C4-2B (cell line): Measurements from ENCODE around the gene GALNT16.

Experiments
- ZFX ChIP-seq: fragments of 450-650 bp; IDR thresholded peaks from 2 replicates; pipeline ENCODE4 v1.6.1; 2017
- TF ChIP-seq, protein P1 (sequence below): fragments of 450-650 bp; conservative IDR thresholded peaks from 2 replicates; pipeline ENCODE4 v1.5.1; 2017; ENCODE audit warnings: mild to moderate bottlenecking

DNA sequence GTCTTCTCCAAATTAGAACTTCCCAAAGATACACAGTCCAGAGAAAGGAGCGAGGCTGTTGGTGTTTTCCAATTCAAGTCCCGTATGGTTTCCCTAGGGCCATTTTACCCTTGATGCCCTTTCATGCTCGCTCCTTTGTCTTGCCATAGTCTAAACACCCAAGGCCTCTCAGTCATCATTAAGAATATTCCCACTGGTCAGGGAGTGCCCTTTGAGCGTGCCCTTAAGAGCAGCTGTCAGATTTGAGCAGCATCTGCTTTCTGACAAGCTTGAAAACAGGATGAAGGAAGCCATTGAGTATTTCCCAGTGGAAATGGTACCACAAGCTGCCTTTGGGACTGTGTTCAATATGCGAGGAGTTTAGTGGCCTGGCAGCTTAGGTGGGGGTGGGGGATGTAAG is 10.4 kb upstream of the GALNT16 start:
- TF ChIP-seq, protein P1, sequence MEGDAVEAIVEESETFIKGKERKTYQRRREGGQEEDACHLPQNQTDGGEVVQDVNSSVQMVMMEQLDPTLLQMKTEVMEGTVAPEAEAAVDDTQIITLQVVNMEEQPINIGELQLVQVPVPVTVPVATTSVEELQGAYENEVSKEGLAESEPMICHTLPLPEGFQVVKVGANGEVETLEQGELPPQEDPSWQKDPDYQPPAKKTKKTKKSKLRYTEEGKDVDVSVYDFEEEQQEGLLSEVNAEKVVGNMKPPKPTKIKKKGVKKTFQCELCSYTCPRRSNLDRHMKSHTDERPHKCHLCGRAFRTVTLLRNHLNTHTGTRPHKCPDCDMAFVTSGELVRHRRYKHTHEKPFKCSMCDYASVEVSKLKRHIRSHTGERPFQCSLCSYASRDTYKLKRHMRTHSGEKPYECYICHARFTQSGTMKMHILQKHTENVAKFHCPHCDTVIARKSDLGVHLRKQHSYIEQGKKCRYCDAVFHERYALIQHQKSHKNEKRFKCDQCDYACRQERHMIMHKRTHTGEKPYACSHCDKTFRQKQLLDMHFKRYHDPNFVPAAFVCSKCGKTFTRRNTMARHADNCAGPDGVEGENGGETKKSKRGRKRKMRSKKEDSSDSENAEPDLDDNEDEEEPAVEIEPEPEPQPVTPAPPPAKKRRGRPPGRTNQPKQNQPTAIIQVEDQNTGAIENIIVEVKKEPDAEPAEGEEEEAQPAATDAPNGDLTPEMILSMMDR = no peak
- TF ChIP-seq ZFX = no peak
